Stimulated activated naive CD4-positive, alpha-beta T cell treated with Interleukin-2 at 50 U/mL for 16 hours (primary cell): ENCODE data around the gene PAX7.

ENCODE experiments used
- DNase-seq: peaks from one replicate; lab custom pipeline; 2025; lab: John Stamatoyannopoulos, UW

Gene PAX7

GRCh38 chr1:18618546-18619466, 11.8 kb upstream of the PAX7 start:
- no peak for DNase-seq

- DNase-seq = no peak
These were observed 11.2 kb upstream of the PAX7 start for GRCh38 chr1:18619467-18619835.

- DNase-seq = no peak
These were observed 2.1 kb upstream of the PAX7 start for GRCh38 chr1:18628511-18628910.

GRCh38 chr1:18629659-18630510, 761 bp upstream of the PAX7 start:
- no peak for DNase-seq

GRCh38 chr1:18631496-18632217, 1.0 kb downstream of the PAX7 start:
- DNase-seq = no peak

GRCh38 chr1:18632218-18632588, 1.6 kb downstream of the PAX7 start:
- no peak for DNase-seq

- no peak for DNase-seq
These were observed 2.3 kb downstream of the PAX7 start for GRCh38 chr1:18632783-18633421.

- no peak for DNase-seq
These were observed 2.9 kb downstream of the PAX7 start for GRCh38 chr1:18633422-18634155.

GRCh38 chr1:18634276-18634675, 3.6 kb downstream of the PAX7 start:
- DNase-seq = no peak

GRCh38 chr1:18635070-18635577, 4.5 kb downstream of the PAX7 start:
- DNase-seq = no peak

GRCh38 chr1:18635891-18636595, 5.4 kb downstream of the PAX7 start:
- no peak for DNase-seq

- DNase-seq = no peak
These were observed 6.2 kb downstream of the PAX7 start for GRCh38 chr1:18636596-18637508.

GRCh38 chr1:18637511-18637960, 6.9 kb downstream of the PAX7 start:
- no peak for DNase-seq

- DNase-seq = no peak
These were observed 7.6 kb downstream of the PAX7 start for GRCh38 chr1:18637962-18638834.

- no peak for DNase-seq
These were observed 8.3 kb downstream of the PAX7 start for GRCh38 chr1:18638835-18639364.

GRCh38 chr1:18639368-18640055, 8.9 kb downstream of the PAX7 start:
- DNase-seq = no peak
